GM13977 (cell line): ENCODE data around the gene AFF3.
A peak's percentile ranks its signal among the peaks of the same experiment; 100 is the strongest.

Source experiments
- DNase-seq: peaks from one replicate; pipeline ENCODE4 v3.0.0; 2012; ENCODE audit warnings: low spot score
- CTCF ChIP-seq: IDR thresholded peaks from 2 replicates; pipeline ENCODE4 v1.5.1; 2012; ENCODE audit warnings: mild to moderate bottlenecking, control low read depth; ENCODE audit not compliant: insufficient read depth; ENCODE audit errors: extremely low read depth, missing control alignments
- in situ Hi-C: fragments of 300-500 bp; cut with MboI; formaldehyde crosslinking; loops from one replicate; pipeline ENCODE4 v1.12.0; 2022; ENCODE audit warnings: low sequenced_read_pairs, low pct_unique_long_range_greater_than_20kb, mixed read lengths, inconsistent platforms; ENCODE audit not compliant: unreplicated experiment

AFF3 gene

GRCh38 chr2:100070078-100070477 lies 72.3 kb downstream of the AFF3 start:
- TF ChIP-seq CTCF: no peak
- DNase-seq: no peak
- in situ Hi-C loops: no loop called here

GRCh38 chr2:100068395-100068794 lies 74.0 kb downstream of the AFF3 start:
- DNase-seq: no peak
- TF ChIP-seq CTCF: no peak
- in situ Hi-C loops: no loop called here

- no peak for TF ChIP-seq CTCF
- in situ Hi-C loops: no loop called here
- no peak for DNase-seq
These were observed 74.6 kb downstream of the AFF3 start for GRCh38 chr2:100067784-100068183.

GRCh38 chr2:100066856-100067255 lies 75.5 kb downstream of the AFF3 start:
- no peak for TF ChIP-seq CTCF
- in situ Hi-C loops: no loop called here

GRCh38 chr2:100066246-100066645 lies 76.1 kb downstream of the AFF3 start:
- TF ChIP-seq CTCF: no peak
- in situ Hi-C loops: no loop called here
- no peak for DNase-seq

More at GRCh38 chr2:100066856-100067255, 75.5 kb downstream of the AFF3 start:
- DNase-seq: no peak

GRCh38 chr2:100064592-100065428 lies 77.6 kb downstream of the AFF3 start:
- DNase-seq: peak; percentile 11
- in situ Hi-C loops: no loop called here
- TF ChIP-seq CTCF: no peak
